Epithelial cell of esophagus (primary cell): ENCODE measurements around the gene GSTCD.
A peak's percentile ranks its signal among the peaks of the same experiment; 100 is the strongest.
"Not testable (repeated sequence)": the region's sequence is repeated elsewhere in the genome, so short reads cannot be mapped to it uniquely, and the experiment has no call there.

Source experiments
- DNase-seq: peaks from one replicate; pipeline ENCODE4 v3.0.0; 2010; ENCODE audit warnings: low read depth
- H3K4me3 ChIP-seq: 2 replicates; pipeline ENCODE4 v1.5.1; 2011; ENCODE audit warnings: mild to moderate bottlenecking, low read length, control low read depth
- CTCF ChIP-seq: IDR thresholded peaks from 2 replicates; pipeline ENCODE4 v1.5.1; 2011; ENCODE audit warnings: low read depth, mild to moderate bottlenecking, low read length, control low read depth, inconsistent platforms; ENCODE audit not compliant: insufficient read depth; ENCODE audit errors: missing control alignments

GSTCD gene

GRCh38 chr4:105836537-105836936 lies 128.0 kb downstream of the GSTCD start:
- no peak for TF ChIP-seq CTCF
- DNase-seq: no peak

GRCh38 chr4:105837037-105837436 lies 128.5 kb downstream of the GSTCD start:
- TF ChIP-seq CTCF: no peak
- DNase-seq: no peak
- no peak overlapping the region for H3K4me3 ChIP-seq

More at GRCh38 chr4:105836537-105836936, 128.0 kb downstream of the GSTCD start:
- H3K4me3 ChIP-seq: no peak overlapping the region

- no peak overlapping the region for H3K4me3 ChIP-seq
- TF ChIP-seq CTCF: no peak
- DNase-seq: no peak
These were observed 129.5 kb downstream of the GSTCD start for GRCh38 chr4:105838082-105838481.

GRCh38 chr4:105840426-105841174 lies 132.0 kb downstream of the GSTCD start:
- no peak for TF ChIP-seq CTCF
- H3K4me3 ChIP-seq: no peak overlapping the region
- DNase-seq: no peak

- no peak overlapping the region for H3K4me3 ChIP-seq
- no peak for TF ChIP-seq CTCF
- DNase-seq: peak; percentile 29
These were observed 135.4 kb downstream of the GSTCD start for GRCh38 chr4:105843941-105844340.

GRCh38 chr4:105845559-105845958 lies 137.0 kb downstream of the GSTCD start:
- no peak for TF ChIP-seq CTCF
- DNase-seq: no peak
- no peak overlapping the region for H3K4me3 ChIP-seq

- H3K4me3 ChIP-seq: not testable (repeated sequence)
These were observed 139.8 kb downstream of the GSTCD start for GRCh38 chr4:105848359-105848758.

More at GRCh38 chr4:105848359-105848758, 139.8 kb downstream of the GSTCD start:
- DNase-seq: not testable (repeated sequence)
